ENCODE results near the gene M6PR. TPM values are rescaled to one million over a fixed set of nuclear protein-coding genes. Genes with fewer than 3 reads are reported as not detected.

Gene M6PR
- total RNA-seq, 4 donors from 2014 or later: 72.0 to 96.3 (median 88.5) TPM

- Histone ChIP-seq H3K27me3 (no peaks in the 10 kb centered on the region), H3K27ac (replicated peaks in 1 of 4) (peak overlapping the region in 1 of 4 donors; percentile 16), H3K36me3 (no peaks in the 10 kb centered on the region), H3K4me1 (peaks cover 21 to 36% (median 34%) of the 10 kb centered on the region in 4 donors), H3K9me3 (no peaks in the 10 kb centered on the region), H3K4me3 (no peak overlapping the region)
- 70% methylated on average over 3 of the region's 3 CpGs for WGBS
- intact Hi-C loops (cut with DNase I): no loop called here
- DNase-seq (ENCODE audit: extremely low spot score): no peak
- TF ChIP-seq EP300 (IDR thresholded peaks at IDR 0.05) (no peak), POLR2A (IDR thresholded peaks at IDR 0.05; ENCODE audit: low read depth) (no peak), CTCF (IDR thresholded peaks at IDR 0.05) (no peak), POLR2AphosphoS5 (IDR thresholded peaks at IDR 0.05) (no peak)
Measured at GRCh38 chr12:8911606-8912268, 37.7 kb downstream of the M6PR start.

GRCh38 chr12:8909752-8910151 is 39.7 kb downstream of the M6PR start:
- no peak for DNase-seq (ENCODE audit: extremely low spot score)
- Histone ChIP-seq H3K4me3 (no peak overlapping the region), H3K9me3 (no peaks in the 10 kb centered on the region), H3K4me1 (peaks cover 13 to 29% (median 22%) of the 10 kb centered on the region in 4 donors), H3K36me3 (no peaks in the 10 kb centered on the region), H3K27me3 (no peaks in the 10 kb centered on the region), H3K27ac (replicated peaks in 1 of 4) (no peak overlapping the region)
- TF ChIP-seq POLR2A (IDR thresholded peaks at IDR 0.05; ENCODE audit: low read depth) (no peak), CTCF (IDR thresholded peaks at IDR 0.05) (no peak), EP300 (IDR thresholded peaks at IDR 0.05) (no peak), POLR2AphosphoS5 (IDR thresholded peaks at IDR 0.05) (no peak)
- WGBS: 80% methylated on average over 5 of the region's 5 CpGs
- intact Hi-C loops (cut with DNase I): loop anchor here (5.0 kb wide), 1 partner anchor 222 kb away; no protein-coding TSS in a partner anchor

DNA sequence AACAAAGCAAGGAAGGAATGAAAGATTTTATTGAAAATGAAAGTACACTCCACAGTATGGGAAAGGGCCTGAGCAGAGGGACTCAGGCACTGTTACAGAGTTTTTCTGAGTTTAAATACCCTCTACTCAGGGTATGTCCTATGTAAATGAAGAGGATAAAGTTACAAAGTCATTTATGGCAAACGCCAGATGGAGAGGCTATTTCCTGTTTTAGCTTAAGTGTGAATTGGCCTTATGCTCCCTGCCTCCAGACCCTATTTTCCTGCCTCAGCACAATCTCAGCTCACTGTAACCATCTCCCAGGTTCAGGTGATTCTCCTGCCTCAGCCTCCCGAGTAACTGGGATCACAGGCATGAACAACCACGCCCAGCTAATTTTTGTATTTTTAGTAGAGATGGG is 41.9 kb downstream of the M6PR start:
- WGBS: 87% methylated on average over 3 of the region's 3 CpGs
- intact Hi-C loops (cut with DNase I): loop anchor here (5.0 kb wide), 1 partner anchor 220 kb away; no protein-coding TSS in a partner anchor
- no peaks in the 10 kb centered on the region for H3K27me3 ChIP-seq
- no peak overlapping the region for H3K4me3 ChIP-seq
- no peak for DNase-seq (ENCODE audit: extremely low spot score)
- H3K27ac ChIP-seq (replicated peaks in 1 of 4): no peak overlapping the region
- H3K9me3 ChIP-seq: no peaks in the 10 kb centered on the region
- peaks cover 4 to 14% (median 8%) of the 10 kb centered on the region in 4 donors for H3K4me1 ChIP-seq
- no peaks in the 10 kb centered on the region for H3K36me3 ChIP-seq
- TF ChIP-seq POLR2A (IDR thresholded peaks at IDR 0.05; ENCODE audit: low read depth) (no peak), POLR2AphosphoS5 (IDR thresholded peaks at IDR 0.05) (no peak), EP300 (IDR thresholded peaks at IDR 0.05) (no peak), CTCF (IDR thresholded peaks at IDR 0.05) (no peak)

DNA sequence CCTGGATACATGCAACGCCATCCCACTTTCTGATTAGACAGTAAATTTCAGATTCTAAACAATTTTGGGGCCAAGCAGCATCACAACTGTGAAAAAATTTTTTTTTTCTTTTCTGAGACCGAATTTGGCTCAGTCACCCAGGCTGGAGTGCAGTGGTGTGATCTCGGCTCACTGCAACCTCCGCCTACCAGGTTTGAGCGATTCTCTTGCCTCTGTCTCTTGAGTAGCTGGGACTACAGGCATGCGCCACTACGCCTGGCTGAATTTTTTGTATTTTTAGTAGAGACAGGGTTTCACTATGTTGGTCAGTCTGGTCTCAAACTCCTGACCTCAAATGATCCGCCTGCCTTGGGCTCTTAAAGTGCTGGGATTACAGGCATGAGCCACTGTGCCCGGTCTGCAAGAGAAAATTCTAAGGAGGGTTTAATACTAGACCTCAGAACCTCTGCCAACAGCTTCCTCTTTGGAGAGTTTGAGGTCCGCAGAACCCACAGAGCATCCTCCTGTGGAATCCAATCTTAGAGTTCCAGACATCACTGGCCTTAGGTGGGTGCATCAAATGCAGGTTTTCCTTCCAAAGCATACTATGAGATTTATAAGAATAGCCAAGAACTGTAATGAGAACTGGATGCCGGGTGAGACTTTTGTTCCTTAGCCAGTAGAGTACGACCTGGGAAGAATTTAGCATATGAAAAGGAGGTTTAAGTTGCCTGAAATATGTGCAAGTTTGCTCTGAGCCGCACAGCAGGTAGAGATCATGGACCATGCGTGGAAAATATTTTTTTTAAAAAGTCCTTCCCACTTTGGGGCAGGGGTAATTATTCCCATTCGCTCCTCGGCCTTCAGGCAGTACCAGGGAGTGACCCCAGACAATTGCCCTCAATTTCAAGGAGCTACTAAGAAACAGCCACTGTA is 42.9 kb downstream of the M6PR start:
- Histone ChIP-seq H3K4me1 (peaks cover 4 to 14% (median 7%) of the 10 kb centered on the region in 4 donors), H3K36me3 (no peaks in the 10 kb centered on the region), H3K27me3 (no peaks in the 10 kb centered on the region), H3K9me3 (no peaks in the 10 kb centered on the region), H3K4me3 (no peak overlapping the region), H3K27ac (replicated peaks in 1 of 4) (peak overlapping the region in 1 of 4 donors; percentile 1)
- WGBS: 90% methylated on average over 16 of the region's 16 CpGs
- intact Hi-C loops (cut with DNase I): loop anchor here (5.0 kb wide), 1 partner anchor 219 kb away; no protein-coding TSS in a partner anchor
- TF ChIP-seq EP300 (IDR thresholded peaks at IDR 0.05): no peak
- TF ChIP-seq CTCF (IDR thresholded peaks at IDR 0.05): no peak
- TF ChIP-seq POLR2A (IDR thresholded peaks at IDR 0.05; ENCODE audit: low read depth): no peak
- no peak for TF ChIP-seq POLR2AphosphoS5 (IDR thresholded peaks at IDR 0.05)
- no peak for DNase-seq (ENCODE audit: extremely low spot score)
